Measurements from ENCODE around the gene PUS7L. TPM values are rescaled to one million over a fixed set of nuclear protein-coding genes. Genes with fewer than 3 reads are reported as not detected.

Gene PUS7L
- total RNA-seq, result 10 to 100 TPM in 3 of 4 donors, 1 to 10 TPM in 1; 5.3 to 22.2 (median 14.6) TPM

- intact Hi-C loops (cut with DNase I), result no loop called here
- H3K9me3 ChIP-seq, result no peaks in the 10 kb centered on the region
- no peaks in the 10 kb centered on the region for H3K27me3 ChIP-seq
- H3K36me3 ChIP-seq, result peaks cover 0 to 16% (median 0%) of the 10 kb centered on the region in 3 donors
- peak within 1 kb of the TSS; percentile 52 to 82 (median 66) for H3K4me3 ChIP-seq
- TF ChIP-seq POLR2A (IDR thresholded peaks at IDR 0.05) (peak in 2 of 4 donors; percentile 75 to 76), CTCF (IDR thresholded peaks at IDR 0.05) (peak; percentile 20 to 61 (median 44))
- H3K4me1 ChIP-seq, result peaks cover 5 to 54% (median 27%) of the 10 kb centered on the region in 3 donors
- WGBS, 2 donors, result 0 to 7% methylated on average over 11 to 30 of the region's 54 CpGs
- peak within 1 kb of the TSS; percentile 90 to 95 (median 94) for H3K27ac ChIP-seq
- peak; percentile 80 for DNase-seq
Measured at GRCh38 chr12:43758728-43759563, at the start of gene PUS7L, which contains the start of gene IRAK4. PUS7L (minus strand) TSS chr12:43758790; CDS start chr12:43755245, 3,545 bp downstream. IRAK4 (plus strand) TSS chr12:43758951; CDS start chr12:43768112, 9,161 bp downstream.

- WGBS, 2 donors, result 26 to 39% methylated on average over 3 of the region's 3 CpGs
- H3K4me1 ChIP-seq, result peaks cover 0 to 59% (median 18%) of the 10 kb centered on the region in 3 donors
- peak overlapping the region in 1 of 4 donors; percentile 94 for H3K4me3 ChIP-seq
- peaks cover 0 to 11% (median 0%) of the 10 kb centered on the region in 3 donors for H3K36me3 ChIP-seq
- intact Hi-C loops (cut with DNase I), result no loop called here
- peak overlapping the region; percentile 91 to 99 (median 96) for H3K27ac ChIP-seq
- no peaks in the 10 kb centered on the region for H3K9me3 ChIP-seq
- no peak for TF ChIP-seq POLR2A (IDR thresholded peaks at IDR 0.05)
- no peak for TF ChIP-seq CTCF (IDR thresholded peaks at IDR 0.05)
- H3K27me3 ChIP-seq, result no peaks in the 10 kb centered on the region
- DNase-seq, result no peak
Measured at GRCh38 chr12:43807386-43807785, 48.8 kb upstream of the PUS7L start.

GRCh38 chr12:43806737-43807072 lies 48.1 kb upstream of the PUS7L start:
- H3K27ac ChIP-seq, result peak overlapping the region; percentile 91 to 99 (median 96)
- peak overlapping the region; percentile 79 to 94 (median 90) for H3K4me3 ChIP-seq
- H3K9me3 ChIP-seq, result no peaks in the 10 kb centered on the region
- 1 to 7% methylated on average over 3 of the region's 3 CpGs for WGBS, 2 donors
- no peak for TF ChIP-seq POLR2A (IDR thresholded peaks at IDR 0.05)
- no peak for TF ChIP-seq CTCF (IDR thresholded peaks at IDR 0.05)
- H3K27me3 ChIP-seq, result no peaks in the 10 kb centered on the region
- intact Hi-C loops (cut with DNase I), result no loop called here
- H3K36me3 ChIP-seq, result peaks cover 0 to 18% (median 4%) of the 10 kb centered on the region in 3 donors
- DNase-seq, result no peak
- H3K4me1 ChIP-seq, result peaks cover 0 to 53% (median 18%) of the 10 kb centered on the region in 3 donors

- WGBS, 2 donors, result 0 to 1% methylated on average over 10 to 15 of the region's 89 CpGs
- no peaks in the 10 kb centered on the region for H3K9me3 ChIP-seq
- TF ChIP-seq POLR2A (IDR thresholded peaks at IDR 0.05) (peak in 3 of 4 donors; percentile 62 to 90 (median 88)), CTCF (IDR thresholded peaks at IDR 0.05) (peak in 4 of 6 experiments; percentile 8 to 39 (median 26))
Measured at GRCh38 chr12:43805860-43806736, 47.5 kb upstream of the PUS7L start, which contains the start of gene TWF1. TWF1 (minus strand) TSS chr12:43806317; CDS start chr12:43806245, 72 bp downstream.

More at GRCh38 chr12:43805860-43806736, 47.5 kb upstream of the PUS7L start, which contains the start of gene TWF1:
- H3K4me3 ChIP-seq, result peak within 1 kb of the TSS; percentile 79 to 94 (median 90)
- no peaks in the 10 kb centered on the region for H3K27me3 ChIP-seq
- intact Hi-C loops (cut with DNase I), result no loop called here
- DNase-seq, result peak; percentile 45
- peaks cover 0 to 50% (median 18%) of the 10 kb centered on the region in 3 donors for H3K4me1 ChIP-seq
- H3K27ac ChIP-seq, result peak within 1 kb of the TSS; percentile 91 to 99 (median 96)
- H3K36me3 ChIP-seq, result peaks cover 0 to 24% (median 9%) of the 10 kb centered on the region in 3 donors
